K562 (cell line): ENCODE measurements around the gene ARL13A. TPM values are rescaled to one million over a fixed set of nuclear protein-coding genes. Genes with fewer than 3 reads are reported as not detected.

Experiments
- ATAC-seq: fragments of 200-7000 bp; cut with Tn5 transposase; 3 replicates; pipeline ENCODE4 v1.9.1; 2020; ENCODE audit warnings: moderate library complexity
- BruUV-seq: library from RNA; stranded (reverse); fragments of 400-500 nt; replicated peaks from 2 replicates; lab custom pipeline; 2021; lab: Mats Ljungman, UMichigan
- CTCF ChIA-PET: fragments of 300-600 bp; formaldehyde crosslinking; extraction: SDS; loops from one replicate; lab custom pipeline; 2021; ENCODE audit warnings: low intra/inter-chr PET ratio; lab: Yijun Ruan, JAX
- POLR2A ChIA-PET: fragments of 300-600, 350-650 bp; sonication (Branson Sonifier 250); formaldehyde crosslinking; extraction: SDS; loops from one replicate; lab custom pipeline; 2021; ENCODE audit warnings: antibody characterized with exemption, inconsistent platforms; lab: Yijun Ruan, JAX
- DNase-seq, 4 experiments: peaks; one replicate each; pipeline versions ENCODE4 v3.0.0 to v3.0.0-alpha.2; 2011 to 2018; ENCODE audit warnings: low spot score in 3 of 4, mixed read lengths in 3 of 4; ENCODE audit errors: extremely low read depth in 1 of 4
- FAIRE-seq: peaks from 2 replicates; lab custom pipeline; 2011; peaks lifted over from hg19 to GRCh38; lab: Jason Lieb, UNC
- H2AFZ ChIP-seq: 2 replicates; pipeline ENCODE4 v1.6.0; 2011; ENCODE audit warnings: low read depth, low read length, control low read depth, inconsistent platforms
- H3K27ac ChIP-seq: fragments of 200-600 bp; 3 replicates; pipeline ENCODE4 v1.8.0; 2011; ENCODE audit warnings: low read depth, mild to moderate bottlenecking, control low read depth, inconsistent platforms, low read length, moderate library complexity, mixed read lengths; ENCODE audit errors: extremely low read depth
- H3K27me3 ChIP-seq, 2 experiments: fragments of 300-600 bp in 1 of 2; 2 replicates in 1 of 2; 3 replicates in 1 of 2; pipeline versions ENCODE4 v1.6.0 to v1.8.0; 2011; ENCODE audit warnings: inconsistent platforms in 2 of 2, low read length in 2 of 2, mild to moderate bottlenecking in 1 of 2, mixed read lengths in 1 of 2, moderate library complexity in 1 of 2; ENCODE audit not compliant: control insufficient read depth in 2 of 2, insufficient read depth in 2 of 2
- H3K36me3 ChIP-seq: fragments of 300-600 bp; 3 replicates; pipeline ENCODE4 v1.8.0; 2011; ENCODE audit warnings: mild to moderate bottlenecking, low read length, inconsistent platforms; ENCODE audit not compliant: control insufficient read depth, insufficient read depth
- H3K4me1 ChIP-seq, 2 experiments: fragments of 200-600 bp in 1 of 2; replicated peaks in 1 of 2; 2 replicates in 1 of 2; 3 replicates in 1 of 2; pipeline versions ENCODE4 v1.5.1 to v1.8.0; 2011; ENCODE audit warnings: inconsistent platforms in 2 of 2, low read length in 2 of 2, mild to moderate bottlenecking in 1 of 2, mixed read lengths in 1 of 2, moderate library complexity in 1 of 2; ENCODE audit not compliant: control insufficient read depth in 2 of 2, insufficient read depth in 2 of 2
- H3K4me2 ChIP-seq: 2 replicates; pipeline ENCODE4 v1.6.1; 2011; ENCODE audit warnings: low read length, control low read depth, inconsistent platforms, mixed read lengths; ENCODE audit not compliant: insufficient read depth
- H3K4me3 ChIP-seq: fragments of 200-600 bp; sonication (generic), shearing (Covaris generic); 2 replicates; pipeline ENCODE4 v1.5.1; 2016; ENCODE audit warnings: control low read depth, inconsistent platforms
- H3K79me2 ChIP-seq: fragments of 200-600 bp; 3 replicates; pipeline ENCODE4 v1.8.0; 2011; ENCODE audit warnings: low read length, inconsistent platforms; ENCODE audit not compliant: control insufficient read depth, insufficient read depth
- H3K9ac ChIP-seq, 2 experiments: 2 replicates each; pipeline versions ENCODE4 v1.6.0 to v1.6.1; 2011; ENCODE audit warnings: low read depth in 2 of 2, low read length in 2 of 2, control low read depth in 1 of 2, inconsistent platforms in 1 of 2, mild to moderate bottlenecking in 1 of 2, mixed read lengths in 1 of 2; ENCODE audit not compliant: insufficient read depth in 1 of 2
- H3K9me1 ChIP-seq: one replicate; pipeline ENCODE4 v1.6.0; 2011; ENCODE audit warnings: inconsistent platforms, mild to moderate bottlenecking, low read length, moderate library complexity; ENCODE audit not compliant: control insufficient read depth, insufficient read depth
- H3K9me3 ChIP-seq: replicated peaks from 2 replicates; pipeline ENCODE4 v1.5.1; 2011; ENCODE audit warnings: low read depth, low read length, inconsistent platforms; ENCODE audit not compliant: control insufficient read depth, insufficient read depth
- H4K20me1 ChIP-seq: replicated peaks from 2 replicates; pipeline ENCODE4 v1.6.1; 2011; ENCODE audit warnings: low read length, inconsistent platforms, mixed read lengths; ENCODE audit not compliant: control insufficient read depth, insufficient read depth
- CHD7 ChIP-seq: fragments of 200-600 bp; sonication (generic); IDR thresholded peaks from one replicate; pipeline ENCODE4 v1.6.1; 2012; ENCODE audit warnings: mild to moderate bottlenecking, low read depth, low read length, inconsistent platforms
- MTF1 ChIP-seq: fragments of 250-450 bp; sonication (Bioruptor Pico); IDR thresholded peaks from 2 replicates; pipeline ENCODE4 v1.9.0; 2021; ENCODE audit warnings: moderate library complexity, mild to moderate bottlenecking, inconsistent platforms, borderline replicate concordance
- SMARCC2 ChIP-seq: fragments of 450-650 bp; IDR thresholded peaks from 2 replicates; pipeline ENCODE4 v1.6.1; 2017; ENCODE audit warnings: antibody characterized with exemption, moderate library complexity, mild to moderate bottlenecking, low read depth
- SMARCE1 ChIP-seq: fragments of 450-650 bp; IDR thresholded peaks from 2 replicates; pipeline ENCODE4 v1.7.1; 2016; ENCODE audit warnings: mild to moderate bottlenecking
- ZNF384 ChIP-seq: IDR thresholded peaks from 2 replicates; pipeline ENCODE4 v1.6.1; 2012; ENCODE audit warnings: low read depth, low read length, improper control_type of control experiment
- in situ Hi-C: fragments of 300-500 bp; cut with MboI; formaldehyde crosslinking; loops from 4 replicates; pipeline ENCODE4 v1.15.0; 2018; ENCODE audit warnings: inconsistent platforms, mixed read lengths
- intact Hi-C: fragments of 100-400 bp; cut with micrococcal nuclease; formaldehyde crosslinking; loops from 2 replicates; pipeline ENCODE4 v1.14.2; 2022
- polyA plus RNA-seq, 8 experiments: library from polyadenylated mRNA; depleted of rRNA in 4 of 8; stranded (reverse) in 5 of 8; unstranded in 3 of 8; fragments of >200 nt; fragmentation: Nextera tagmentation in 2 of 8; fragmentation: Illumina TruSeq in 1 of 8; extraction: Ambion mirVana in 2 of 8; extraction: Trizol in 1 of 8; gene quantifications; 2 replicates each; pipeline versions ENCODE4 v1.2.1 to v1.2.3, GENCODE V29; 2011 to 2014; ENCODE audit warnings: inconsistent platforms in 1 of 8, missing spikeins in 1 of 8
- total RNA-seq, 7 experiments: library from RNA; depleted of rRNA in 6 of 7; stranded (reverse); fragments of >200 nt in 6 of 7; fragmentation: Illumina TruSeq in 2 of 7; extraction: Trizol in 2 of 7; gene quantifications; 2 replicates each; pipeline versions ENCODE4 v1.2.1 to v1.2.3, GENCODE V29; 2011 to 2021; ENCODE audit warnings: low replicate concordance in 1 of 7

The ARL13A gene
- total and polyA plus RNA-seq, 9 of the 15 experiments (the other 6 are each of a cell fraction or from before 2014, with no cell fraction given): not detected

- Histone ChIP-seq H4K20me1 (no peaks in the 10 kb centered on the region), H3K9me1 (no peaks in the 10 kb centered on the region), H3K4me1 (no peaks in the 10 kb centered on the region; a peak in 1 of 5 replicates), H3K79me2 (no peaks in the 10 kb centered on the region), H3K4me3 (no peak overlapping the region), H3K36me3 (no peaks in the 10 kb centered on the region), H3K9ac (no peak overlapping the region), H3K27me3 (no peaks in the 10 kb centered on the region), H3K27ac (no peak overlapping the region), H3K9me3 (no peaks in the 10 kb centered on the region), H3K4me2 (no peak overlapping the region), H2AFZ (no peak overlapping the region)
- DNase-seq: no peak
- ChIA-PET POLR2A (no interaction called here), CTCF (no interaction called here)
- TF ChIP-seq SMARCC2: no peak
- no peak for TF ChIP-seq MTF1 (CRISPR knock-in tag)
- no peak for TF ChIP-seq CHD7
- TF ChIP-seq ZNF384: no peak
- no peak for TF ChIP-seq SMARCE1
- ATAC-seq: no peak
- FAIRE-seq: no peak
- intact Hi-C loops (no loop called here), in situ Hi-C loops (no loop called here)
- BruUV-seq: no TSS peak
Observed at GRCh38 chrX:100964362-100964761, 5.1 kb upstream of the ARL13A start.
